BJ (cell line): ENCODE data around the gene DIP2C. TPM values are rescaled to one million over a fixed set of nuclear protein-coding genes. Genes with fewer than 3 reads are reported as not detected.

Experiments
- CTCF ChIA-PET: fragments of 350-600 bp; formaldehyde crosslinking; extraction: SDS; loops from one replicate; lab custom pipeline; 2021; ENCODE audit warnings: antibody characterized with exemption, inconsistent platforms; lab: Yijun Ruan, JAX
- POLR2A ChIA-PET: fragments of 300-600 bp; sonication (Branson Sonifier 250); formaldehyde crosslinking; extraction: SDS; loops from one replicate; lab custom pipeline; 2021; ENCODE audit warnings: antibody characterized with exemption; lab: Charles Lee
- DNase-seq: peaks from one replicate; pipeline ENCODE4 v3.0.0-alpha.2; 2011; ENCODE audit warnings: low read depth
- H3K27me3 ChIP-seq: 2 replicates; pipeline ENCODE4 v1.6.0; 2011; ENCODE audit warnings: low read length; ENCODE audit not compliant: control insufficient read depth, insufficient read depth
- H3K36me3 ChIP-seq: 2 replicates; pipeline ENCODE4 v1.5.1; 2011; ENCODE audit warnings: low read length; ENCODE audit not compliant: control insufficient read depth, insufficient read depth
- H3K4me3 ChIP-seq: 2 replicates; pipeline ENCODE4 v1.5.1; 2011; ENCODE audit warnings: low read depth, mild to moderate bottlenecking, control low read depth, low read length
- CTCF ChIP-seq: IDR thresholded peaks from 2 replicates; pipeline ENCODE4 v1.5.1; 2011; ENCODE audit warnings: low read depth, mild to moderate bottlenecking, control low read depth, inconsistent platforms, low read length, moderate library complexity; ENCODE audit not compliant: insufficient read depth
- polyA plus RNA-seq: library from polyadenylated mRNA; depleted of rRNA; stranded (reverse); fragments of >200 nt; gene quantifications from 2 replicates; pipeline ENCODE4 v1.2.3, GENCODE V29; 2011

DIP2C gene
- polyA plus RNA-seq, 1 experiment: 9.3 TPM

GRCh38 chr10:697097-697875 is 7.8 kb upstream of the DIP2C start:
- no peak for DNase-seq
- ChIA-PET POLR2A (no interaction called here), CTCF (no interaction called here)
- Histone ChIP-seq H3K4me3 (no peak overlapping the region), H3K36me3 (no peaks in the 10 kb centered on the region), H3K27me3 (peaks cover 27% of the 10 kb centered on the region)
- no peak for TF ChIP-seq CTCF

GRCh38 chr10:695396-695795 is 5.9 kb upstream of the DIP2C start:
- H3K4me3 ChIP-seq: no peak overlapping the region
- POLR2A ChIA-PET: no interaction called here
- CTCF ChIA-PET: no interaction called here
- no peak for TF ChIP-seq CTCF
- no peaks in the 10 kb centered on the region for H3K36me3 ChIP-seq
- DNase-seq: no peak
- H3K27me3 ChIP-seq: peaks cover 21% of the 10 kb centered on the region

GRCh38 chr10:693506-693905 is 4.0 kb upstream of the DIP2C start:
- TF ChIP-seq CTCF: no peak
- ChIA-PET POLR2A (interaction anchor here (0.6 kb wide), 1 partner anchor 22 kb away, joined by 3 read pairs; no protein-coding TSS in a partner anchor), CTCF (interaction anchor here (0.6 to 0.8 kb wide), 3 partner anchors 9 to 74 kb away, joined by 3 read pairs; no protein-coding TSS in a partner anchor)
- no peak overlapping the region for H3K4me3 ChIP-seq
- no peak for DNase-seq
- peaks cover 6% of the 10 kb centered on the region for H3K27me3 ChIP-seq
- H3K36me3 ChIP-seq: no peaks in the 10 kb centered on the region

- ChIA-PET POLR2A (no interaction called here), CTCF (no interaction called here)
- no peak for TF ChIP-seq CTCF
- H3K4me3 ChIP-seq: no peak overlapping the region
- H3K36me3 ChIP-seq: no peaks in the 10 kb centered on the region
- no peak for DNase-seq
- peaks cover 5% of the 10 kb centered on the region for H3K27me3 ChIP-seq
Measured at GRCh38 chr10:692682-693351, 3.3 kb upstream of the DIP2C start.

- ChIA-PET CTCF (no interaction called here), POLR2A (no interaction called here)
- H3K36me3 ChIP-seq: no peaks in the 10 kb centered on the region
- TF ChIP-seq CTCF: no peak
- DNase-seq: no peak
- H3K27me3 ChIP-seq: no peaks in the 10 kb centered on the region
- no peak overlapping the region for H3K4me3 ChIP-seq
Measured at GRCh38 chr10:691216-691615, 1.7 kb upstream of the DIP2C start.
